Lung (tissue), 12 donors: Measurements from ENCODE around the gene CCDC174. TPM values are rescaled to one million over a fixed set of nuclear protein-coding genes. Genes with fewer than 3 reads are reported as not detected.

Experiments
- ATAC-seq: fragments of 200-7000 bp; cut with Tn5 transposase; one replicate; pipeline ENCODE4 v1.9.1; 2020; ENCODE audit warnings: moderate number of reproducible peaks; ENCODE audit not compliant: insufficient read depth, low FRiP score
- DNase-seq, 3 donors: peaks; one replicate each; pipeline ENCODE4 v3.0.0-alpha.2; 2013 to 2017
- H3K27ac ChIP-seq, 2 donors: one replicate each; pipeline ENCODE4 v1.5.1; 2013; ENCODE audit warnings: mild to moderate bottlenecking in 2 of 2, moderate library complexity in 2 of 2, control low read depth in 1 of 2, inconsistent platforms in 1 of 2, low read depth in 1 of 2, low read length in 1 of 2
- H3K27me3 ChIP-seq, 3 donors: one replicate each; pipeline ENCODE4 v1.5.1; 2013; ENCODE audit warnings: low read length in 2 of 3; ENCODE audit not compliant: control insufficient read depth in 3 of 3, insufficient read depth in 3 of 3
- H3K36me3 ChIP-seq, 4 donors: one replicate each; pipeline ENCODE4 v1.5.1; 2013; ENCODE audit warnings: low read length in 4 of 4, mild to moderate bottlenecking in 1 of 4, moderate library complexity in 1 of 4; ENCODE audit not compliant: control insufficient read depth in 4 of 4, insufficient read depth in 4 of 4
- H3K4me1 ChIP-seq, 5 donors: one replicate each; pipeline ENCODE4 v1.5.1; 2013; ENCODE audit warnings: low read length in 5 of 5, mild to moderate bottlenecking in 2 of 5, moderate library complexity in 1 of 5; ENCODE audit not compliant: control insufficient read depth in 5 of 5, insufficient read depth in 5 of 5
- H3K4me3 ChIP-seq: one replicate; pipeline ENCODE4 v1.5.1; 2013; ENCODE audit warnings: mild to moderate bottlenecking, control low read depth, moderate library complexity
- H3K9ac ChIP-seq, 2 donors: one replicate each; pipeline ENCODE4 v1.5.1; 2013; ENCODE audit warnings: low read length in 2 of 2, control low read depth in 1 of 2; ENCODE audit not compliant: insufficient read depth in 1 of 2
- H3K9me3 ChIP-seq, 4 donors: one replicate each; pipeline ENCODE4 v1.5.1; 2013; ENCODE audit warnings: low read length in 3 of 4, mild to moderate bottlenecking in 1 of 4, moderate library complexity in 1 of 4; ENCODE audit not compliant: control insufficient read depth in 4 of 4, insufficient read depth in 3 of 4
- CTCF ChIP-seq: IDR thresholded peaks from 2 replicates; pipeline ENCODE4 v1.5.1; 2012; ENCODE audit warnings: mild to moderate bottlenecking; ENCODE audit errors: control extremely low read depth, extremely low read depth
- WGBS, 2 donors: extraction: QIAGEN DNeasy Blood & Tissue Kit; methylation state at CpG; one replicate each; pipeline ENCODE4 v1.1.7; 2013; 5-methylcytosine and 5-hydroxymethylcytosine counted together
- polyA plus RNA-seq, 2 donors: library from polyadenylated mRNA; stranded (reverse); fragments of 200-250 nt; gene quantifications; one replicate each; pipeline ENCODE4 v1.2.1, GENCODE V29; 2013
- total RNA-seq, 2 donors: library from RNA; depleted of rRNA in 1 of 2; stranded (reverse); fragments of >200 nt in 1 of 2; gene quantifications; one replicate each; pipeline ENCODE4 v1.2.1, GENCODE V29; 2014 to 2021
- donor health status: control.
- donor health status: control.
- donor health status: Bipolar disorder and iron deficiency.
- donor health status: healthy.
- donor health status: DM: yes; HTN: yes; CAD: no.

CCDC174 gene
- total and polyA plus RNA-seq, 4 donors = 11.7 to 25.0 (median 19.7) TPM

DNA sequence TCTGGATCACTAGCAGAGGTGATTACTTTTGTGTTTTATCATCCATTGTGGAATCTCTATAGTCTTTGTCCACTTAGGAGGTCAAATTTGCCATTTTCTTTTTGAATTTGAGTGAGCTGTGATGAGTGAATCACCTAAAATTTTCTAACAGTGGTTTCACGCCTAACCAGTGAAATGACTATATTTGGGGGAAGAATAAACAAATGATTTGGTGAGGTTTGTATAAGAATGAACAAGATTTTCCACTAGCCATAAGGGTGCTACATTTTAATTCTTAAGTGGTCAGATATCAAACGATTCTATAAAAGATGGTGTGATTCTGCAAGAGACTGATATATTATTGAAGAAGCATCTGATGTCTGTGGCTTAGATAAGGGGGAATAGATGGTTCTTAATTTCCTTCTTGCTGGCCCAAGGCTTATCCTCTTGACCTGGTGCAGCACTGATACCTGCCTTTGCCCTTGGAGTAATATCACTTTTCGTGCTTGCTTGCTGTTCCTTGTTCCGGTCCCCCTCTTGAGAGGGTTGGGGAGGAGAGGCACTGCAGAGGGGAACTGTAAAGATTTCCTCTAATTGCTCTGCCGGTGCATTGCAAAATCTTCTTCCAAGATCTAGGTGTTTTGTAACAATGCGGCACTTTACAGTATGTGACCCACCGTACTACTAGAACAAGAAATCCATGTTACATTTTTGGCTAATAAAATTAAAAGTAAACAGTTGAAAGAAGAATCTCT, 37.9 kb downstream of the CCDC174 start:
- Histone ChIP-seq H3K9me3 (no peaks in the 10 kb centered on the region), H3K27ac (no peak overlapping the region), H3K27me3 (no peaks in the 10 kb centered on the region), H3K4me3 (no peak overlapping the region), H3K4me1 (peaks cover 0 to 4% (median 0%) of the 10 kb centered on the region in 5 donors), H3K9ac (no peak overlapping the region), H3K36me3 (no peaks in the 10 kb centered on the region)
- no peak for TF ChIP-seq CTCF
- DNase-seq = no peak
- ATAC-seq = no peak
- 41 to 50% methylated on average over 7 of the region's 7 CpGs for WGBS, 2 donors

DNA sequence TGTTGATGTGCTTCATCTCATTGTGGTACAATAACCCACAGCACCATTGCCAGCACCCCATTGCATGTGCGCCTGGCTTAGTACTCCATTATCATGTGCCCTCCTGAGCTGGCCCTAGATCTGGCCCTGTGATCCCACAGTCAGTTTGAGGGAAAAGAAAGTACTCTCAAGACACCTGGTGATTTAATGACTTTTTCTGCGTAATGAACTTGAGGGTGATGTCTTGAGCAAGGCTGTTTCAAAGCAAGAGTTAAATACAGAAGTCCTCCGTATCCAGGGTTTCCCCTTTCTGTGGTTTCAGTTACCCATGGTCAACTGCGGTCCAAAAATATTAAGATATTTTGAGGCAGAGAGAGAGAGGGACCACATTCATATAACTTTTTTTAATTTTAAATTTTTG, 39.7 kb downstream of the CCDC174 start:
- Histone ChIP-seq H3K9ac (no peak overlapping the region), H3K4me1 (no peaks in the 10 kb centered on the region), H3K36me3 (no peaks in the 10 kb centered on the region), H3K9me3 (no peaks in the 10 kb centered on the region), H3K27ac (no peak overlapping the region), H3K4me3 (no peak overlapping the region), H3K27me3 (no peaks in the 10 kb centered on the region)
- ATAC-seq (no peak), DNase-seq (no peak)
- TF ChIP-seq CTCF = no peak
- WGBS, 2 donors = 44 to 71% methylated on average over 4 of the region's 4 CpGs

DNA sequence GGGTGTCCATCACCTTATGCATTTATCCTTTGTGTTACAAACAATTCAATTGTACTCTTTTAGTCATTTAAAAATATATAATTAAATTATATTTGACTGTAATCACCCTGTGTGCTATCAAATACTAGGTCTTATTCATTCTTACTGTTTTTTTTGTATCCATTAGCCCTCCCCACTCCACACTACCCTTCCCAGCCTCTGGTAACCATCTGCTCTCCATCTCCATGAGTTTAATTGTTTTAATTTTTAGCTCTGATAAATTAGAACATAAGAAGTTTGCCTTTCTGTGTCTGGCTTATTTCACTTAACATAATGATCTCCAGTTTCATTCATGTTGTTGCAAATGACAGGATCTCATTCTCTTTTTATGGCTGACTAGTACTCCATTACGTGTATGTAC, 40.2 kb downstream of the CCDC174 start:
- H3K9me3 ChIP-seq = no peaks in the 10 kb centered on the region
- no peak overlapping the region for H3K27ac ChIP-seq
- DNase-seq (no peak), ATAC-seq (no peak)
- WGBS, 2 donors = 96 to 100% methylated on average over 1 of the region's 1 CpG
- TF ChIP-seq CTCF = no peak
- no peak overlapping the region for H3K4me3 ChIP-seq
- no peak overlapping the region for H3K9ac ChIP-seq
- H3K36me3 ChIP-seq = no peaks in the 10 kb centered on the region
- H3K27me3 ChIP-seq = no peaks in the 10 kb centered on the region
- H3K4me1 ChIP-seq = no peaks in the 10 kb centered on the region
